ENCODE results near the gene COA6. TPM values are rescaled to one million over a fixed set of nuclear protein-coding genes. Genes with fewer than 3 reads are reported as not detected.

Gene COA6
- total and polyA plus RNA-seq, 10 donors: 6.9 to 57.4 (median 18.5) TPM

DNA sequence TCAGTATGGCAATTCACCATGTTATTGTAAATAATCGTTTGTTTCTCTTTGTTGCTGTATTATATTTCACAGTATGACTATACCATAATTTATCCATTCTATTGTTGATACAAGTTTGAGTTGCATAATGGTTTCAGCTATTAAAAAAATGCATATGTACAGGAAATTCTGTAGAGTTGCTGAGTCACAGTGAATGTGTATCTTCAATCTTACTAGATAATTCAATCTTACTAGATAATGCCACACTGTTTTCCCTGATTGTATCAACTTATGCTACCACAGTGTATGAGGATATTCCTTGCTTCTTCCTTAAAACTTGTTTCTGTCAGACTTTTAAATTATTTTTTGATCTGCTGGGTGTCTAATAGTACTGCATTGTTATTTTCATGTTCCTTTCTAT is 3.5 kb upstream of the COA6 start:
- TF ChIP-seq, protein P1, sequence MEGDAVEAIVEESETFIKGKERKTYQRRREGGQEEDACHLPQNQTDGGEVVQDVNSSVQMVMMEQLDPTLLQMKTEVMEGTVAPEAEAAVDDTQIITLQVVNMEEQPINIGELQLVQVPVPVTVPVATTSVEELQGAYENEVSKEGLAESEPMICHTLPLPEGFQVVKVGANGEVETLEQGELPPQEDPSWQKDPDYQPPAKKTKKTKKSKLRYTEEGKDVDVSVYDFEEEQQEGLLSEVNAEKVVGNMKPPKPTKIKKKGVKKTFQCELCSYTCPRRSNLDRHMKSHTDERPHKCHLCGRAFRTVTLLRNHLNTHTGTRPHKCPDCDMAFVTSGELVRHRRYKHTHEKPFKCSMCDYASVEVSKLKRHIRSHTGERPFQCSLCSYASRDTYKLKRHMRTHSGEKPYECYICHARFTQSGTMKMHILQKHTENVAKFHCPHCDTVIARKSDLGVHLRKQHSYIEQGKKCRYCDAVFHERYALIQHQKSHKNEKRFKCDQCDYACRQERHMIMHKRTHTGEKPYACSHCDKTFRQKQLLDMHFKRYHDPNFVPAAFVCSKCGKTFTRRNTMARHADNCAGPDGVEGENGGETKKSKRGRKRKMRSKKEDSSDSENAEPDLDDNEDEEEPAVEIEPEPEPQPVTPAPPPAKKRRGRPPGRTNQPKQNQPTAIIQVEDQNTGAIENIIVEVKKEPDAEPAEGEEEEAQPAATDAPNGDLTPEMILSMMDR (IDR thresholded peaks at IDR 0.05 in 8 of 11, conservative IDR thresholded peaks at IDR 0.05 in 3 of 11): no peak
- no peak for TF ChIP-seq POLR2A (IDR thresholded peaks at IDR 0.05)
- no peak for TF ChIP-seq POLR2AphosphoS5 (IDR thresholded peaks at IDR 0.05)
- H3K4me3 ChIP-seq: no peak overlapping the region
- no peak for DNase-seq
- no peaks in the 10 kb centered on the region for H3K36me3 ChIP-seq
- no peak overlapping the region for H3K27ac ChIP-seq
- no peaks in the 10 kb centered on the region for H3K27me3 ChIP-seq (replicated peaks in 1 of 7)
- WGBS, 5 donors: 71 to 84% (median 76%) methylated on average over 1 of the region's 1 CpG
- H3K4me1 ChIP-seq: peaks cover 6 to 25% (median 16%) of the 10 kb centered on the region in 6 donors
- intact Hi-C loops (cut with DNase I; ENCODE audit: low total_unique reads): no loop called here
- no peaks in the 10 kb centered on the region for H3K9me3 ChIP-seq

DNA sequence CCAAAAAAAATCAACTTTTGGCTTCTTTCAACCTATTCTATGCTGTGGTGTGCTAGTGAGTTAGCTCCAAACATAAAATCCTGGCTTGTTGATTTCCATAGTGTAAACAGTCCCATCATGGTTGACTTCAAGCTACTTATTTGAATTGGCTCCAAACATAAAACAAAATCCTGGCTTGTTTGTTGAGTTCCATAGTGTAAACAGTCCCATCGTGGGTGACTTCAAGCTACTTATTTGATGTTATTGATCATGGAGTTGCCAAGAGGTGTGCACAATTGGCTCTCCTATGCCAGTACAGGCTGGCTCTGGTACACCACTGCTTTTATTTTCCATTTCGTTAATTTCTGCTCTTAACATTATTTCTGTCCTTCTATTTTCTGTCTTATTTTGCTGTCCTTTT is 1.8 kb upstream of the COA6 start:
- no peaks in the 10 kb centered on the region for H3K27me3 ChIP-seq (replicated peaks in 1 of 7)
- no peak for DNase-seq
- peaks cover 20 to 41% (median 31%) of the 10 kb centered on the region in 6 donors for H3K4me1 ChIP-seq
- H3K4me3 ChIP-seq: no peak overlapping the region
- 79 to 89% (median 86%) methylated on average over 2 of the region's 2 CpGs for WGBS, 5 donors
- H3K27ac ChIP-seq: no peak overlapping the region
- peaks cover 0 to 15% (median 6%) of the 10 kb centered on the region in 6 donors for H3K36me3 ChIP-seq
- TF ChIP-seq POLR2AphosphoS5 (IDR thresholded peaks at IDR 0.05) (no peak), POLR2A (IDR thresholded peaks at IDR 0.05) (no peak)
- TF ChIP-seq, protein P1 (IDR thresholded peaks at IDR 0.05 in 8 of 11, conservative IDR thresholded peaks at IDR 0.05 in 3 of 11): no peak
- no peaks in the 10 kb centered on the region for H3K9me3 ChIP-seq
- intact Hi-C loops (cut with DNase I; ENCODE audit: low total_unique reads): no loop called here

DNA sequence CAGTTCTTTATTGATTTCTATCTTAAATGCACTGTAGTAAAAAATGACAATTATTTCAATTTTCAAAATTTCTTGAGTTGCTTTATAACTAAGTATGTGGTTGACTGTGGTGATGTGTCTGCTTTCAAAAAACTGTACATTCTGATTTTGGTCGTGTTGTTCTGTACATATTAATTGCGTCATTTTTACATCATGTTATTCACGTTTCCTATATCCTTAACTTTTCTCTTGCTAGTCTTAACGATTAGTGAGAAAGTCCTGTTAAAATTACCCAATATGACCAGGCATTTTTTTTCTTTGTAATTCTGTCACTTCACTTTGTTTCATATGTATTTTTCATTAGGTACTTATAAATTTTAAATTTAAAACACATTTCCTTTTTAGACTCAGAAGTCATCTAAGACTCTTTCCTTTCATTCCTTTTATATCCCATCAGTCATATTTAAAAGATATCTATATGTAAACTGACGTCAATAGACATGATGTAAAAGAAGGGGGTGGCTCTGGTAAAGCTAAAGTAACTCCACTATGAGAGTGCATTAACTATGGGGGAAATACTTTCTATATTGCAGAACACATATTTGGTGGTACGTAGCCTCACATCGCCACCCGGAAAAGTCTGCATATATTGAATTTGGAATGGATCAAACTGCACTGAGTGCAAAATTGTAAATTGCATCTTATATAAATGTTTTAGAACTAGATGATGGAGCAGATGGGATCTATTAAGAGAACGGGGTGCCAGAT is 1.1 kb upstream of the COA6 start:
- DNase-seq: no peak
- Histone ChIP-seq H3K4me1 (peaks cover 21 to 49% (median 33%) of the 10 kb centered on the region in 6 donors), H3K27me3 (replicated peaks in 1 of 7) (no peaks in the 10 kb centered on the region), H3K9me3 (no peaks in the 10 kb centered on the region), H3K27ac (peak overlapping the region in 3 of 8 donors; percentile 93 to 99 (median 94)), H3K36me3 (peaks cover 0 to 22% (median 12%) of the 10 kb centered on the region in 6 donors), H3K4me3 (peak overlapping the region in 7 of 8 donors; percentile 57 to 87 (median 67))
- 47 to 62% (median 53%) methylated on average over 9 of the region's 9 CpGs for WGBS, 5 donors
- intact Hi-C loops (cut with DNase I; ENCODE audit: low total_unique reads): no loop called here
- TF ChIP-seq, protein P1 (IDR thresholded peaks at IDR 0.05 in 8 of 11, conservative IDR thresholded peaks at IDR 0.05 in 3 of 11): no peak
- TF ChIP-seq POLR2AphosphoS5 (IDR thresholded peaks at IDR 0.05): no peak
- no peak for TF ChIP-seq POLR2A (IDR thresholded peaks at IDR 0.05)

DNA sequence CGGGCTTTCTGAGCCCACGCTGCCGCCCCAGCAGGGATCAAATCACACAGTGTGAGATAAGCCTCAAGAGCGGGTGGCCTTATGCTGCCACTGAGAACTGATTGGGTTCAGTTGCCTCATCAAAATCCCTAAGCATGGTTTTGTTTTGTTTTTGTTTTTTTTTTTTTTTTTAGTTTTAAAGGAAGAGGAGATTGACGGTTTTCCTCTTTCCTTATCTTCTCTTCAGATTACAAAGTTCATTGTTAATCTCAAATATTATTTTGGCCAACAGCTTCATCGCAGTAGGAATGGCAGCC is 651 bp downstream of the COA6 start:
- TF ChIP-seq, protein P1 (IDR thresholded peaks at IDR 0.05 in 8 of 11, conservative IDR thresholded peaks at IDR 0.05 in 3 of 11): no peak
- no peak for TF ChIP-seq POLR2A (IDR thresholded peaks at IDR 0.05)
- TF ChIP-seq POLR2AphosphoS5 (IDR thresholded peaks at IDR 0.05): no peak
- H3K27ac ChIP-seq: peak overlapping the region; percentile 93 to 99 (median 98)
- intact Hi-C loops (cut with DNase I; ENCODE audit: low total_unique reads): no loop called here

More for the DNA sequence above, 651 bp downstream of the COA6 start:
- Histone ChIP-seq H3K4me3 (peak overlapping the region; percentile 57 to 87 (median 64)), H3K9me3 (no peaks in the 10 kb centered on the region), H3K27me3 (replicated peaks in 1 of 7) (no peaks in the 10 kb centered on the region), H3K36me3 (peaks cover 0 to 40% (median 24%) of the 10 kb centered on the region in 6 donors), H3K4me1 (peaks cover 21 to 53% (median 33%) of the 10 kb centered on the region in 6 donors)
- WGBS, 5 donors: 4 to 7% (median 6%) methylated on average over 6 of the region's 6 CpGs
- no peak for DNase-seq
